Natural killer cell (primary cell): Measurements from ENCODE around the gene RBM4B. TPM values are rescaled to one million over a fixed set of nuclear protein-coding genes. Genes with fewer than 3 reads are reported as not detected.

Experiments
- ATAC-seq, 3 donors: fragments of 150-1000 bp in 2 of 3; fragments of 200-7000 bp in 1 of 3; cut with Tn5 transposase; 1 replicate in 1 of 3; 2 replicates in 2 of 3; pipeline ENCODE4 v1.10.0; 2021; ENCODE audit warnings: mild to moderate bottlenecking in 2 of 3, moderate library complexity in 2 of 3
- DNase-seq, 2 donors: peaks; one replicate each; pipeline versions ENCODE4 v3.0.0 to v3.0.0-alpha.2; 2013 to 2021; ENCODE audit warnings: mixed read lengths in 1 of 2
- H3K27ac ChIP-seq: one replicate; pipeline ENCODE4 v1.5.1; 2013; ENCODE audit warnings: mild to moderate bottlenecking, low read length
- H3K27me3 ChIP-seq: one replicate; pipeline ENCODE4 v1.6.1; 2013; ENCODE audit warnings: low read length; ENCODE audit not compliant: control insufficient read depth, insufficient read depth
- H3K36me3 ChIP-seq: one replicate; pipeline ENCODE4 v1.6.1; 2013; ENCODE audit warnings: low read length; ENCODE audit not compliant: control insufficient read depth, insufficient read depth
- H3K4me1 ChIP-seq: one replicate; pipeline ENCODE4 v1.6.1; 2013; ENCODE audit warnings: low read length; ENCODE audit not compliant: control insufficient read depth, insufficient read depth
- H3K4me3 ChIP-seq: one replicate; pipeline ENCODE4 v1.5.1; 2013; ENCODE audit warnings: low read length
- H3K9me3 ChIP-seq: one replicate; pipeline ENCODE4 v1.6.1; 2013; ENCODE audit warnings: low read length; ENCODE audit not compliant: control insufficient read depth, insufficient read depth
- H3K27ac Mint-ChIP-seq, 2 donors: one replicate each; pipeline ENCODE4 v1.8.0; 2022; ENCODE audit warnings: mild to moderate bottlenecking in 2 of 2, mixed read lengths in 2 of 2, moderate library complexity in 1 of 2
- H3K27me3 Mint-ChIP-seq, 2 donors: one replicate each; pipeline ENCODE4 v1.8.0; 2022; ENCODE audit warnings: low read depth in 2 of 2, mixed read lengths in 2 of 2
- H3K36me3 Mint-ChIP-seq: one replicate; pipeline ENCODE4 v1.8.0; 2022; ENCODE audit warnings: mixed read lengths
- H3K4me1 Mint-ChIP-seq, 2 donors: one replicate each; pipeline ENCODE4 v1.8.0; 2022; ENCODE audit warnings: mixed read lengths in 2 of 2
- H3K4me3 Mint-ChIP-seq: one replicate; pipeline ENCODE4 v1.8.0; 2022; ENCODE audit warnings: mild to moderate bottlenecking, moderate library complexity, mixed read lengths
- H3K9me3 Mint-ChIP-seq, 2 donors: one replicate each; pipeline ENCODE4 v1.8.0; 2022; ENCODE audit warnings: mixed read lengths in 2 of 2
- CTCF ChIP-seq: fragments of 200-600 bp; IDR thresholded peaks from one replicate; pipeline ENCODE4 v1.8.0; 2022; ENCODE audit warnings: antibody characterized with exemption
- WGBS: methylation state at CpG from one replicate; pipeline ENCODE4 v1.1.7; 2013; ENCODE audit warnings: missing lambda C conversion rate; ENCODE audit not compliant: insufficient coverage; 5-methylcytosine and 5-hydroxymethylcytosine counted together
- intact Hi-C: fragments of 100-400 bp; cut with micrococcal nuclease; formaldehyde crosslinking; loops from one replicate; pipeline ENCODE4 v1.14.2; 2022
- total RNA-seq, 4 donors: library from RNA; stranded (reverse); fragments of 120-200 nt in 1 of 4; gene quantifications; one replicate each; pipeline versions ENCODE4 v1.2.3 to v1.2.4, GENCODE V29; 2013 to 2022

RBM4B gene
- total RNA-seq, 3 donors from 2014 or later (not counting 1 experiment from before 2014, with no cell fraction given) = 11.1 to 23.0 (median 12.4) TPM

DNA sequence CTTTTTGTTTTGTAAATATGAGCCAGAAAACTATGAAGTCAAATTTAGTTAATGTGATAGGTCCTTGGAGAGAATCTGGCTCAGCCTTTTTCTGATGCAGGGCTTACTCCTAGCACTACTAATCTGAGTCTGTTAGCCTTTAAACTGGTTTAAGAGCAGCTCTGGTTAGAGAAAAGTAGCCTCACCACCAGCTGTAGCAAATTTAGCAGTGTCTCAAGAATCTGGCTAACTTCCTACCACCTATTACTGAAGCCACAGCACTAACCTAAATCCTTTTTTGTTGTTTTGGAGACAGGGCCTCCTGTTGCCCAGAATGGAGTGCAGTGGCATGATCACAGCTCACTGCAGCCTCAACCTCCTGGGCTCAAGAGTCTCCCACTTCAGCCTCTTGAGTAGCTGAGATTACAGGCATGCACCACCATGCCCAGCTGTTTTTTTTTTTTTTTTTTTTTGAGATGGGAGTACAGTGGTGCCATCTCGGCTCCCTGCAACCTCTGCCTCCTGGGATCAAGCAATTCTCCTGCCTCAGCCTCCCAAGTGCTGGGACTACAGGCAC lies 13.9 kb downstream of the RBM4B start:
- H3K4me1 ChIP-seq = peaks cover 2% of the 10 kb centered on the region
- Mint-ChIP-seq H3K9me3 (no peaks in the 10 kb centered on the region), H3K27ac (no peak overlapping the region), H3K4me1 (peaks cover 8 to 20% of the 10 kb centered on the region in 2 donors), H3K36me3 (peaks cover 7% of the 10 kb centered on the region), H3K27me3 (no peaks in the 10 kb centered on the region), H3K4me3 (no peak overlapping the region)
- no peak for DNase-seq
- no peaks in the 10 kb centered on the region for H3K9me3 ChIP-seq
- intact Hi-C loops = no loop called here
- ATAC-seq = no peak
- 100% methylated on average over 1 of the region's 1 CpG for WGBS
- peaks cover 64% of the 10 kb centered on the region for H3K36me3 ChIP-seq
- H3K4me3 ChIP-seq = no peak overlapping the region
- H3K27me3 ChIP-seq = no peaks in the 10 kb centered on the region
- no peak overlapping the region for H3K27ac ChIP-seq
- no peak for TF ChIP-seq CTCF

DNA sequence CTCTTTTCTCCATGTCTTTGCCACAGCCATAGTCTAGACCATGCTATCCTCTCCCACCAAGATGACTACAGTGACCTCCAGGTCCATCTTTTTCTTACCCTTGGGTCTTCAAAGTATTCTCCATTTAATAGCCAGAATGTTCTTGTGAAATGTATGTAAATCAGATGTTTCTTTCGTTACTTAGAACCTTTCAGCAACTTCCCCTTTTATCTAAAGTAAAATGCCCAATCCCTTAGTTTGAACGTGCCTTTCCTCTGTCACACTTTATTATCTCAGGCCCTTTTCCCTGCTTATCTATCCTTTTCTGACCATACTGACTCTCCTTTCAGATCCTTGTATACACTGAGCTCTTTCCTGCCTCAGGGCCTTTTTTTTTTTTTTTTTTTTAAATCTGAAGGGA lies 17.9 kb downstream of the RBM4B start:
- no peaks in the 10 kb centered on the region for H3K9me3 Mint-ChIP-seq
- ATAC-seq (no peak), DNase-seq (no peak)
- H3K4me1 Mint-ChIP-seq = peaks cover 0 to 16% of the 10 kb centered on the region in 2 donors
- H3K36me3 Mint-ChIP-seq = peaks cover 7% of the 10 kb centered on the region
- Histone ChIP-seq H3K36me3 (peaks cover 32% of the 10 kb centered on the region), H3K4me1 (peaks cover 2% of the 10 kb centered on the region), H3K27me3 (no peaks in the 10 kb centered on the region), H3K9me3 (no peaks in the 10 kb centered on the region), H3K27ac (no peak overlapping the region), H3K4me3 (no peak overlapping the region)
- no peak for TF ChIP-seq CTCF
- intact Hi-C loops = no loop called here
- no peaks in the 10 kb centered on the region for H3K27me3 Mint-ChIP-seq
- H3K27ac Mint-ChIP-seq = peak overlapping the region; percentile 10 to 44
- no peak overlapping the region for H3K4me3 Mint-ChIP-seq
- WGBS = 57% methylated on average over 2 of the region's 2 CpGs

DNA sequence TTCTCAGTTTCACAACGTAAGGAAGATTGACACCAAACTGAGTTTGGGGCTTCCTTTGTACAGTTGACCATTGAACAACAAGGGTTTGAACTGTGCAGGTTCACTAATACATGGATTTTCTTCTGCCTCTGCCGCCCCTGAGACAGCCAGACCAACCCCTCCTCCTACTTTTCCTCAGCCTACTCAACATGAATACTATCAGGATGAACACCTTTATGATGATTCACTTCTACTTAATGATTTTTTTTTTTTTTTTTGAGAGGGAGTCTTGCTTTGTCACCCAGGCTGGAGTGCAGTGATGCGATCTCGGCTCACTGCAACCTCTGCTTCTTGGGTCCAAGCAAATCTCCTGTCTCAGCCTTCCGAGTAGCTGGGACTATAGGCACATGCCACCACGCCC lies 24.6 kb downstream of the RBM4B start:
- H3K9me3 Mint-ChIP-seq = no peaks in the 10 kb centered on the region
- H3K4me3 Mint-ChIP-seq = no peak overlapping the region
- ATAC-seq (no peak), DNase-seq (no peak)
- H3K27me3 Mint-ChIP-seq = no peaks in the 10 kb centered on the region
- no peaks in the 10 kb centered on the region for H3K36me3 Mint-ChIP-seq
- intact Hi-C loops = no loop called here
- H3K4me1 Mint-ChIP-seq = peaks cover 0 to 22% of the 10 kb centered on the region in 2 donors
- H3K36me3 ChIP-seq = peaks cover 15% of the 10 kb centered on the region
- no peaks in the 10 kb centered on the region for H3K9me3 ChIP-seq
- no peak overlapping the region for H3K4me3 ChIP-seq
- no peaks in the 10 kb centered on the region for H3K27me3 ChIP-seq
- H3K27ac ChIP-seq = no peak overlapping the region
- no peaks in the 10 kb centered on the region for H3K4me1 ChIP-seq
- 91% methylated on average over 6 of the region's 6 CpGs for WGBS
- peak overlapping the region; percentile 61 to 63 for H3K27ac Mint-ChIP-seq
- no peak for TF ChIP-seq CTCF

DNA sequence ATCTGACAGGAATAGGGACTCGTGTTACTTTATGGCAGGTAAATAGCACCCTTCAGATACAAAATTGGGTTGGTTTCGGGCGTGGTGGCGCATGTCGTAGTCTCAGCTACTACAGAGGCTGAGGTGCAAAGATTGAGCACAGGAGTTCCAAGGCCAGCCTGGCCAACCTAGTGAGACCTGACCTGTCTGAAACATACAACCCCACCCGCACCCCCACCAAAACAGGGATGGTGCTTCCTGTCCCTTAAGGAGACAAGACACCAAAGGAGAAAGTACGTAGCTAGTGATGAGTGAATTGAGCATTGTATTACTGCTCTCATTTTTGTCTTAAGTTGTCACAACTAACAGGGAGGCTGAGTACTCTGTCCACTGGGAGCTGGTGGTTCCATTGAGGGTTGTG lies 25.0 kb downstream of the RBM4B start:
- intact Hi-C loops = no loop called here
- H3K27ac ChIP-seq = no peak overlapping the region
- peaks cover 2 to 24% of the 10 kb centered on the region in 2 donors for H3K4me1 Mint-ChIP-seq
- peaks cover 20% of the 10 kb centered on the region for H3K36me3 ChIP-seq
- no peak for TF ChIP-seq CTCF
- no peak for DNase-seq
- peak in 2 of 3 donors; percentile 4 to 9 for ATAC-seq
- H3K4me3 ChIP-seq = no peak overlapping the region
- H3K36me3 Mint-ChIP-seq = peaks cover 2% of the 10 kb centered on the region
- H3K27me3 ChIP-seq = no peaks in the 10 kb centered on the region
- H3K4me3 Mint-ChIP-seq = no peak overlapping the region
- H3K9me3 Mint-ChIP-seq = no peaks in the 10 kb centered on the region
- WGBS = 89% methylated on average over 6 of the region's 7 CpGs
- no peaks in the 10 kb centered on the region for H3K4me1 ChIP-seq
- no peaks in the 10 kb centered on the region for H3K27me3 Mint-ChIP-seq
- no peaks in the 10 kb centered on the region for H3K9me3 ChIP-seq
- peak overlapping the region; percentile 61 to 63 for H3K27ac Mint-ChIP-seq
